ENCODE measurements around the gene HOXB5.

DNA sequence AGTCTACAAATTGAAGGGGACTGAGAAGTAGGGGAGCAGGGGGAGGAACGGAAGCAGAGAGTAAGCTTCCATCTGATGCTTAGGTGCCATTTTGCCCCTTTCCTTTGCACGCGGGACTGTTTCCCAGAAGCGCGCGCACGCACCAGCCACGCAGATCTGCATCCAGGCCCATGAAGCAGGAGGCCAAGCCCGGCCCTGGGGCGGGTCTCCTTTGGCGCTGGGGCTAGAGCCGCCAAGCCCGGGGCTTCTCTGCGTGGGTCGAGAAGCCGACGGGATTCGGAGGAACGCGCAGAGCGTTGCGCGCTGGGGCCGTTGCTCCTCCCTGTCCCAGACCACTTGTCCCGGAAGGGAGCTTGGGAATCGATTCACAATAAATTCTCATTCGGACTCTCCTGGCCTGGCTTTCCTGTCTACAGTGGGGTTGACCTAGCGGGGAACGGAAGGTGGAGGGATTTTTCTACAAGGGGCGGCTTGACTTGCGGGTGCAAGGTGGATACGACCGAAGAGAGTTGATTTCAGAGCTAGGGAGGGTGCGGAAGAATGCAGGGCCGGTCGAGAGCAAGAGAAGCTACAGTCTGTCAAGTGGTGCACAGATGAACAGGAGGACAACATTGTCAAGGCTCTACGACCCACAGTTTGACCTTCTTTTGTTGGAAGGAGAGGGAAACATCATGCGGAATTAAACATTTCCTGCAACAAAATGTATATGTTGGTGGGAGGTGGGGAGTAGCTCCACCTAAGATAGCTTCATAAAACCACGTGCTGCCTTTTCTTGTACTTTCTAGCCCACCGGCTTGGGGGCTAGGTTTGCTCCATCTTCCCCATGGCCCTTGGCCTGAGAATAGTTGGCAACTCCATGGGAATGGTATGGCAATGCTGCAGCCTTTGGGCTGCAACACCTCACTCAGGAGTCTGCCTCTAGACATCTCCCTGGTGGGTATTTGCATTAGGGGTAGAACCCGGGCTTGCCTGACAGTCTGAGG, 28.1 kb upstream of the HOXB5 start:
- TF ChIP-seq, protein P1, sequence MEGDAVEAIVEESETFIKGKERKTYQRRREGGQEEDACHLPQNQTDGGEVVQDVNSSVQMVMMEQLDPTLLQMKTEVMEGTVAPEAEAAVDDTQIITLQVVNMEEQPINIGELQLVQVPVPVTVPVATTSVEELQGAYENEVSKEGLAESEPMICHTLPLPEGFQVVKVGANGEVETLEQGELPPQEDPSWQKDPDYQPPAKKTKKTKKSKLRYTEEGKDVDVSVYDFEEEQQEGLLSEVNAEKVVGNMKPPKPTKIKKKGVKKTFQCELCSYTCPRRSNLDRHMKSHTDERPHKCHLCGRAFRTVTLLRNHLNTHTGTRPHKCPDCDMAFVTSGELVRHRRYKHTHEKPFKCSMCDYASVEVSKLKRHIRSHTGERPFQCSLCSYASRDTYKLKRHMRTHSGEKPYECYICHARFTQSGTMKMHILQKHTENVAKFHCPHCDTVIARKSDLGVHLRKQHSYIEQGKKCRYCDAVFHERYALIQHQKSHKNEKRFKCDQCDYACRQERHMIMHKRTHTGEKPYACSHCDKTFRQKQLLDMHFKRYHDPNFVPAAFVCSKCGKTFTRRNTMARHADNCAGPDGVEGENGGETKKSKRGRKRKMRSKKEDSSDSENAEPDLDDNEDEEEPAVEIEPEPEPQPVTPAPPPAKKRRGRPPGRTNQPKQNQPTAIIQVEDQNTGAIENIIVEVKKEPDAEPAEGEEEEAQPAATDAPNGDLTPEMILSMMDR (IDR thresholded peaks at IDR 0.05), result no peak
- no peak for TF ChIP-seq POLR2A (IDR thresholded peaks at IDR 0.05)
